SU-DHL-6 (cell line): ENCODE results near the gene RPS16.
"Not testable (repeated sequence)": the region's sequence is repeated elsewhere in the genome, so short reads cannot be mapped to it uniquely, and the experiment has no call there.

Experiments
- H2AFZ ChIP-seq: fragments of 200-600 bp; sonication (generic); 2 replicates; pipeline ENCODE4 v1.6.1; 2014; ENCODE audit warnings: low read depth, mild to moderate bottlenecking, moderate library complexity, mixed read lengths, antibody characterized with exemption, low read length; ENCODE audit not compliant: severe bottlenecking
- H3F3A ChIP-seq: fragments of 200-600 bp; shearing (Covaris generic); 2 replicates; pipeline ENCODE4 v1.6.0; 2016; ENCODE audit warnings: antibody characterized with exemption, mild to moderate bottlenecking; ENCODE audit not compliant: insufficient read depth
- H3K27ac ChIP-seq: fragments of 200-600 bp; sonication (generic); 2 replicates; pipeline ENCODE4 v1.5.1; 2016; ENCODE audit warnings: low read depth, mild to moderate bottlenecking, low read length, moderate library complexity, mixed read lengths
- H3K27me3 ChIP-seq: fragments of 200-600 bp; sonication (generic), shearing (Covaris generic); 2 replicates; pipeline ENCODE4 v1.6.0; 2014; ENCODE audit warnings: mild to moderate bottlenecking, low read length
- H3K36me3 ChIP-seq: fragments of 200-600 bp; sonication (generic); 2 replicates; pipeline ENCODE4 v1.6.1; 2014; ENCODE audit warnings: mild to moderate bottlenecking, low read length, mixed read lengths
- H3K4me2 ChIP-seq: fragments of 300-600, 200-600 bp; shearing (Covaris generic), sonication (generic); 2 replicates; pipeline ENCODE4 v1.6.0; 2014; ENCODE audit warnings: low read length, low read depth, mild to moderate bottlenecking; ENCODE audit not compliant: poor library complexity, severe bottlenecking
- H3K4me3 ChIP-seq: fragments of 200-600 bp; sonication (generic); 2 replicates; pipeline ENCODE4 v1.5.1; 2014; ENCODE audit warnings: antibody characterized with exemption, low read length, mild to moderate bottlenecking, mixed read lengths; ENCODE audit not compliant: insufficient read depth, poor library complexity, severe bottlenecking
- H3K79me2 ChIP-seq: fragments of 200-600 bp; sonication (generic); 2 replicates; pipeline ENCODE4 v1.6.1; 2014; ENCODE audit warnings: mild to moderate bottlenecking, low read length, moderate library complexity; ENCODE audit not compliant: insufficient read depth
- H3K9ac ChIP-seq: fragments of 200-600 bp; sonication (generic); 2 replicates; pipeline ENCODE4 v1.7.0; 2014; ENCODE audit warnings: mild to moderate bottlenecking, low read length
- H3K9me2 ChIP-seq: fragments of 200-600 bp; sonication (generic); replicated peaks from 2 replicates; pipeline ENCODE4 v1.6.1; 2014; ENCODE audit warnings: low read length; ENCODE audit not compliant: insufficient read depth
- H3K9me3 ChIP-seq: fragments of 200-600 bp; sonication (generic); 2 replicates; pipeline ENCODE4 v1.6.1; 2014; ENCODE audit warnings: low read length, mixed read lengths; ENCODE audit not compliant: insufficient read depth
- H4K20me1 ChIP-seq: fragments of 200-600 bp; sonication (generic); 2 replicates; pipeline ENCODE4 v1.6.1; 2014; ENCODE audit warnings: low read depth, mild to moderate bottlenecking, antibody characterized with exemption, low read length, moderate library complexity, mixed read lengths
- EZH2phosphoT487 ChIP-seq: fragments of 200-600 bp; sonication (generic), shearing (Covaris generic); conservative IDR thresholded peaks from 2 replicates; pipeline ENCODE4 v1.6.1; 2018; ENCODE audit warnings: mild to moderate bottlenecking, antibody characterized with exemption, low read length, moderate library complexity, mixed read lengths
- TF ChIP-seq, protein P1 (sequence below): fragments of 200-600 bp; sonication (generic); IDR thresholded peaks from one replicate; pipeline ENCODE4 v1.5.1; 2017; ENCODE audit warnings: antibody characterized with exemption, mild to moderate bottlenecking, low read length, moderate library complexity; ENCODE audit not compliant: insufficient read depth, poor library complexity, severe bottlenecking

RPS16 gene

GRCh38 chr19:39465956-39466747 is 30.4 kb upstream of the RPS16 start:
- Histone ChIP-seq H2AFZ (no peak overlapping the region), H3K4me2 (no peak overlapping the region), H3K79me2 (peaks cover 7% of the 10 kb centered on the region; the same call in 1 of the 2 replicates), H3K4me3 (no peak overlapping the region), H3K27ac (no peak overlapping the region), H3K36me3 (no peaks in the 10 kb centered on the region; the same call in 1 of the 2 replicates), H3K27me3 (no peaks in the 10 kb centered on the region), H3K9me3 (no peaks in the 10 kb centered on the region), H3K9me2 (no peaks in the 10 kb centered on the region), H3F3A (no peaks in the 10 kb centered on the region), H3K9ac (no peak overlapping the region), H4K20me1 (no peaks in the 10 kb centered on the region)
- TF ChIP-seq, protein P1, sequence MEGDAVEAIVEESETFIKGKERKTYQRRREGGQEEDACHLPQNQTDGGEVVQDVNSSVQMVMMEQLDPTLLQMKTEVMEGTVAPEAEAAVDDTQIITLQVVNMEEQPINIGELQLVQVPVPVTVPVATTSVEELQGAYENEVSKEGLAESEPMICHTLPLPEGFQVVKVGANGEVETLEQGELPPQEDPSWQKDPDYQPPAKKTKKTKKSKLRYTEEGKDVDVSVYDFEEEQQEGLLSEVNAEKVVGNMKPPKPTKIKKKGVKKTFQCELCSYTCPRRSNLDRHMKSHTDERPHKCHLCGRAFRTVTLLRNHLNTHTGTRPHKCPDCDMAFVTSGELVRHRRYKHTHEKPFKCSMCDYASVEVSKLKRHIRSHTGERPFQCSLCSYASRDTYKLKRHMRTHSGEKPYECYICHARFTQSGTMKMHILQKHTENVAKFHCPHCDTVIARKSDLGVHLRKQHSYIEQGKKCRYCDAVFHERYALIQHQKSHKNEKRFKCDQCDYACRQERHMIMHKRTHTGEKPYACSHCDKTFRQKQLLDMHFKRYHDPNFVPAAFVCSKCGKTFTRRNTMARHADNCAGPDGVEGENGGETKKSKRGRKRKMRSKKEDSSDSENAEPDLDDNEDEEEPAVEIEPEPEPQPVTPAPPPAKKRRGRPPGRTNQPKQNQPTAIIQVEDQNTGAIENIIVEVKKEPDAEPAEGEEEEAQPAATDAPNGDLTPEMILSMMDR: no peak
- TF ChIP-seq EZH2phosphoT487: no peak

DNA sequence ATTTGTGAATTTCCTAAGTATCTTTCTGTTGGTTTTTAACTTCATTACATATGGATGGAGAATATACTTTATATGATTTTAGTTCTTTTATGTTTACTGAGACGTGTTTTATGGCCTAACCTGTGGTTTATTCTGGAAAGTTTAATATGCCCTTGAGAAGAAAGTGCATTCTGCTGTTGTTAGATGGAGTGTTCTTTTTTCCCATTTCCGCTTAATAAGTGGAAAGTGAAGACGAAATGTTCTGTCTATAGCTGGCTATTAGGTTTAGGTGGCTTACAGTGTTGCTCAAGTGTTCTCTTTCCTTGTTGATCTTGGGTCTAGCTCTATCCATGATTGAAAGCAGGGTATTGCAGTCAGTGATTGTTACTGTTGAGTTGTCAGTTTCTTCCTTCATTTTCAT is 27.7 kb upstream of the RPS16 start:
- H3K36me3 ChIP-seq: peaks cover 10% of the 10 kb centered on the region; the same call in 1 of the 2 replicates
- peaks cover 7% of the 10 kb centered on the region; the same call in 1 of the 2 replicates for H3K79me2 ChIP-seq
- H3K27ac ChIP-seq: no peak overlapping the region
- no peak overlapping the region for H3K4me3 ChIP-seq
- H4K20me1 ChIP-seq: no peaks in the 10 kb centered on the region
- H3K4me2 ChIP-seq: no peak overlapping the region
- H3F3A ChIP-seq: no peaks in the 10 kb centered on the region
- H3K9ac ChIP-seq: no peak overlapping the region
- TF ChIP-seq, protein P1: no peak
- TF ChIP-seq EZH2phosphoT487: no peak
- no peaks in the 10 kb centered on the region for H3K27me3 ChIP-seq
- no peaks in the 10 kb centered on the region for H3K9me2 ChIP-seq
- no peak overlapping the region for H2AFZ ChIP-seq
- H3K9me3 ChIP-seq: no peaks in the 10 kb centered on the region

DNA sequence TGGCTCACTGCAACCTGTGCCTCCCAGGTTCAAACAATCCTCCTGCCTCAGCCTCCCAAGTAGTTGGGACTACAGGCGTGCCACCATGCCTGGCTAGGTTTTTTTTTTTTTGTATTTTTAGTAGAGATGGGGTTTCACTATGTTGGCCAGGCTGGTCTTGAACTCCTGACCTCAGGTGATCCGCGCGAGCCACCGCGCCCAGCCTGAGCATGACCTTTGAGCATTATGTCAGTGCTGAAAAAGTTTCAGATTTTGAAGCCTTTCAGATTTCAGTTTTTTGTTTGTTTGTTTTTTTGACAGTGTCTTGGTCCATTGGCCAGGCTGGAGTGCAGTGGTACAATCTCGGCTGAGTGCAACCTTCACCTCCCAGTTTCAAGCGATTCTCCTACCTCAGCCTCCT is 15.5 kb upstream of the RPS16 start:
- H3K27me3 ChIP-seq, H3K9ac ChIP-seq, H2AFZ ChIP-seq, H4K20me1 ChIP-seq, H3K36me3 ChIP-seq, H3K27ac ChIP-seq, H3K9me2 ChIP-seq, H3K4me3 ChIP-seq, H3K4me2 ChIP-seq, H3F3A ChIP-seq, H3K9me3 ChIP-seq: not testable (repeated sequence)
- peaks cover 91% of the 10 kb centered on the region for H3K79me2 ChIP-seq

GRCh38 chr19:39449116-39449797 is 13.5 kb upstream of the RPS16 start:
- H3K4me2 ChIP-seq: peak overlapping the region; percentile 97
- peak overlapping the region; percentile 77 for H3K27ac ChIP-seq
- H4K20me1 ChIP-seq: no peaks in the 10 kb centered on the region; the same call in 1 of the 2 replicates
- H3K9ac ChIP-seq: peak overlapping the region; percentile 100
- H3K79me2 ChIP-seq: peaks cover 95% of the 10 kb centered on the region
- TF ChIP-seq EZH2phosphoT487: no peak
- TF ChIP-seq, protein P1: no peak
- H3K4me3 ChIP-seq: no peak overlapping the region
- H3F3A ChIP-seq: peaks cover 7% of the 10 kb centered on the region; the same call in 1 of the 2 replicates
- no peaks in the 10 kb centered on the region for H3K27me3 ChIP-seq
- H2AFZ ChIP-seq: no peak overlapping the region
- no peaks in the 10 kb centered on the region for H3K36me3 ChIP-seq
- no peaks in the 10 kb centered on the region for H3K9me3 ChIP-seq
- no peaks in the 10 kb centered on the region for H3K9me2 ChIP-seq
